Activated naive CD4-positive, alpha-beta T cell treated with Interleukin-2 at 50 U/mL for 16 hours (primary cell): ENCODE measurements around the gene CPNE4.

ENCODE experiments used
- DNase-seq: peaks from one replicate; pipeline ENCODE4 v3.0.0-alpha.2; 2020

The CPNE4 gene

GRCh38 chr3:131868203-131868602 is 166.6 kb downstream of the CPNE4 start:
- DNase-seq, result no peak

- no peak for DNase-seq
Measured at GRCh38 chr3:131856171-131856570, 178.6 kb downstream of the CPNE4 start.

GRCh38 chr3:131850223-131850622 is 184.6 kb downstream of the CPNE4 start:
- DNase-seq, result no peak

GRCh38 chr3:131849616-131850015 is 185.2 kb downstream of the CPNE4 start:
- DNase-seq, result no peak

GRCh38 chr3:131847966-131848510 is 186.8 kb downstream of the CPNE4 start:
- no peak for DNase-seq

- DNase-seq, result no peak
Measured at GRCh38 chr3:131846296-131846924, 188.4 kb downstream of the CPNE4 start.

- no peak for DNase-seq
Measured at GRCh38 chr3:131843174-131843573, 191.6 kb downstream of the CPNE4 start.

GRCh38 chr3:131840156-131840797 is 194.5 kb downstream of the CPNE4 start:
- no peak for DNase-seq

GRCh38 chr3:131835906-131836305 is 198.9 kb downstream of the CPNE4 start:
- no peak for DNase-seq

GRCh38 chr3:131831608-131832007 is 203.2 kb downstream of the CPNE4 start:
- no peak for DNase-seq

GRCh38 chr3:131821191-131821762 is 213.5 kb downstream of the CPNE4 start:
- DNase-seq, result no peak

- DNase-seq, result no peak
Measured at GRCh38 chr3:131819381-131820055, 215.3 kb downstream of the CPNE4 start.

GRCh38 chr3:131812433-131812832 is 222.4 kb downstream of the CPNE4 start:
- DNase-seq, result no peak

- no peak for DNase-seq
Measured at GRCh38 chr3:131811481-131811880, 223.3 kb downstream of the CPNE4 start.

- DNase-seq, result no peak
Measured at GRCh38 chr3:131807822-131808221, 227.0 kb downstream of the CPNE4 start.

- DNase-seq, result no peak
Measured at GRCh38 chr3:131806736-131807135, 228.1 kb downstream of the CPNE4 start.

- no peak for DNase-seq
Measured at GRCh38 chr3:131804565-131805133, 230.2 kb downstream of the CPNE4 start.

GRCh38 chr3:131803113-131803512 is 231.7 kb downstream of the CPNE4 start:
- no peak for DNase-seq

- no peak for DNase-seq
Measured at GRCh38 chr3:131802029-131802428, 232.8 kb downstream of the CPNE4 start.

- DNase-seq, result no peak
Measured at GRCh38 chr3:131801566-131801965, 233.2 kb downstream of the CPNE4 start.

- no peak for DNase-seq
Measured at GRCh38 chr3:131797776-131798175, 237.0 kb downstream of the CPNE4 start.

- no peak for DNase-seq
Measured at GRCh38 chr3:131796558-131797198, 238.1 kb downstream of the CPNE4 start.

GRCh38 chr3:131796111-131796510 is 238.7 kb downstream of the CPNE4 start:
- no peak for DNase-seq
